ENCODE results near the gene CELF5. TPM values are rescaled to one million over a fixed set of nuclear protein-coding genes. Genes with fewer than 3 reads are reported as not detected.

Gene CELF5
- total and polyA plus RNA-seq, 10 of the 15 experiments (the other 5 are each of a cell fraction or from before 2014, with no cell fraction given), result 0.01 to 0.04 TPM; not detected in 8

DNA sequence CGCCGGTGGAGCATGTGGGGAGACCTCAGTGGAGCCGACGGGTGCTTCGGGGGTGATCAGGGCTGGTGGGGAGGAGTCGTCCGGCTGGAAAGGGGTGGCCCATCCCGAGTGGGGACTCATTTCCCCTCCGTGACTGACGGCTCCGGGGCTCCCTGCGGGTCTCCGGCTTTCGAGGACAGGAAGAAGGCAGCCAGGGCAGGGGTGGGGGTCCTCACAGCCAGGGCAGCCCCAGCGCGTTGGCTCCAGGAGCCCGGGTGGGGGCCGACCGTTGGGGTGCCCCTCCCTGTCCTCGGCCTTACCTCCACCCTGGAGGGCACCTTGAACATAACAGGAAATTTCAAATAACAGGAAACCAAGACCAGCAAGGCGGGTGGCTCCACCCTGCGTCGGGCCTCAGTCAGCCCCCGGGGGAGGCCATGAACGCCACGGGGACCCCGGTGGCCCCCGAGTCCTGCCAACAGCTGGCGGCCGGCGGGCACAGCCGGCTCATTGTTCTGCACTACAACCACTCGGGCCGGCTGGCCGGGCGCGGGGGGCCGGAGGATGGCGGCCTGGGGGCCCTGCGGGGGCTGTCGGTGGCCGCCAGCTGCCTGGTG is 46.0 kb upstream of the CELF5 start, which contains the start of gene S1PR4 (continued):
- TF ChIP-seq CBX3 (IDR thresholded peaks at IDR 0.05; ENCODE audit: borderline replicate concordance, low read depth) (no peak), TARDBP (IDR thresholded peaks at IDR 0.05; ENCODE audit: borderline replicate concordance) (no peak), POU2F2 (IDR thresholded peaks at IDR 0.05; ENCODE audit: borderline replicate concordance, low read depth, low read length) (peak; percentile 39; the same call in 1 of the 3 replicates), RB1 (IDR thresholded peaks at IDR 0.05; ENCODE audit: borderline replicate concordance) (no peak), FOXM1 (IDR thresholded peaks at IDR 0.05; ENCODE audit: low read depth, low read length) (no peak), IKZF1 (conservative IDR thresholded peaks at IDR 0.05) (peak; percentile 45; the same call in 1 of the 2 replicates), RFX5 (IDR thresholded peaks at IDR 0.05; ENCODE audit: low read depth, low read length) (no peak), EP300 (IDR thresholded peaks at IDR 0.05; ENCODE audit: borderline replicate concordance in 1 of 2, control insufficient read depth in 1 of 2, low read depth in 2 of 2, low read length in 2 of 2) (no peak), SIN3A (IDR thresholded peaks at IDR 0.05; ENCODE audit: low read depth, low read length) (no peak), KAT2A (conservative IDR thresholded peaks at IDR 0.05; ENCODE audit: control insufficient read depth, low read depth, low read length) (no peak), MEF2A (IDR thresholded peaks at IDR 0.05; ENCODE audit: insufficient read depth, low read depth, low read length) (no peak), PML (IDR thresholded peaks at IDR 0.05; ENCODE audit: low read length) (no peak; the same call in 1 of the 2 replicates), GATAD2B (conservative IDR thresholded peaks at IDR 0.05; ENCODE audit: low read depth) (peak; percentile 66), CHD2 (IDR thresholded peaks at IDR 0.05; ENCODE audit: borderline replicate concordance, low read depth, low read length) (no peak)
- TF ChIP-seq, protein P1, sequence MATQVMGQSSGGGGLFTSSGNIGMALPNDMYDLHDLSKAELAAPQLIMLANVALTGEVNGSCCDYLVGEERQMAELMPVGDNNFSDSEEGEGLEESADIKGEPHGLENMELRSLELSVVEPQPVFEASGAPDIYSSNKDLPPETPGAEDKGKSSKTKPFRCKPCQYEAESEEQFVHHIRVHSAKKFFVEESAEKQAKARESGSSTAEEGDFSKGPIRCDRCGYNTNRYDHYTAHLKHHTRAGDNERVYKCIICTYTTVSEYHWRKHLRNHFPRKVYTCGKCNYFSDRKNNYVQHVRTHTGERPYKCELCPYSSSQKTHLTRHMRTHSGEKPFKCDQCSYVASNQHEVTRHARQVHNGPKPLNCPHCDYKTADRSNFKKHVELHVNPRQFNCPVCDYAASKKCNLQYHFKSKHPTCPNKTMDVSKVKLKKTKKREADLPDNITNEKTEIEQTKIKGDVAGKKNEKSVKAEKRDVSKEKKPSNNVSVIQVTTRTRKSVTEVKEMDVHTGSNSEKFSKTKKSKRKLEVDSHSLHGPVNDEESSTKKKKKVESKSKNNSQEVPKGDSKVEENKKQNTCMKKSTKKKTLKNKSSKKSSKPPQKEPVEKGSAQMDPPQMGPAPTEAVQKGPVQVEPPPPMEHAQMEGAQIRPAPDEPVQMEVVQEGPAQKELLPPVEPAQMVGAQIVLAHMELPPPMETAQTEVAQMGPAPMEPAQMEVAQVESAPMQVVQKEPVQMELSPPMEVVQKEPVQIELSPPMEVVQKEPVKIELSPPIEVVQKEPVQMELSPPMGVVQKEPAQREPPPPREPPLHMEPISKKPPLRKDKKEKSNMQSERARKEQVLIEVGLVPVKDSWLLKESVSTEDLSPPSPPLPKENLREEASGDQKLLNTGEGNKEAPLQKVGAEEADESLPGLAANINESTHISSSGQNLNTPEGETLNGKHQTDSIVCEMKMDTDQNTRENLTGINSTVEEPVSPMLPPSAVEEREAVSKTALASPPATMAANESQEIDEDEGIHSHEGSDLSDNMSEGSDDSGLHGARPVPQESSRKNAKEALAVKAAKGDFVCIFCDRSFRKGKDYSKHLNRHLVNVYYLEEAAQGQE (IDR thresholded peaks at IDR 0.05; ENCODE audit: low read depth, low read length), result no peak
- TF ChIP-seq, protein P2, sequence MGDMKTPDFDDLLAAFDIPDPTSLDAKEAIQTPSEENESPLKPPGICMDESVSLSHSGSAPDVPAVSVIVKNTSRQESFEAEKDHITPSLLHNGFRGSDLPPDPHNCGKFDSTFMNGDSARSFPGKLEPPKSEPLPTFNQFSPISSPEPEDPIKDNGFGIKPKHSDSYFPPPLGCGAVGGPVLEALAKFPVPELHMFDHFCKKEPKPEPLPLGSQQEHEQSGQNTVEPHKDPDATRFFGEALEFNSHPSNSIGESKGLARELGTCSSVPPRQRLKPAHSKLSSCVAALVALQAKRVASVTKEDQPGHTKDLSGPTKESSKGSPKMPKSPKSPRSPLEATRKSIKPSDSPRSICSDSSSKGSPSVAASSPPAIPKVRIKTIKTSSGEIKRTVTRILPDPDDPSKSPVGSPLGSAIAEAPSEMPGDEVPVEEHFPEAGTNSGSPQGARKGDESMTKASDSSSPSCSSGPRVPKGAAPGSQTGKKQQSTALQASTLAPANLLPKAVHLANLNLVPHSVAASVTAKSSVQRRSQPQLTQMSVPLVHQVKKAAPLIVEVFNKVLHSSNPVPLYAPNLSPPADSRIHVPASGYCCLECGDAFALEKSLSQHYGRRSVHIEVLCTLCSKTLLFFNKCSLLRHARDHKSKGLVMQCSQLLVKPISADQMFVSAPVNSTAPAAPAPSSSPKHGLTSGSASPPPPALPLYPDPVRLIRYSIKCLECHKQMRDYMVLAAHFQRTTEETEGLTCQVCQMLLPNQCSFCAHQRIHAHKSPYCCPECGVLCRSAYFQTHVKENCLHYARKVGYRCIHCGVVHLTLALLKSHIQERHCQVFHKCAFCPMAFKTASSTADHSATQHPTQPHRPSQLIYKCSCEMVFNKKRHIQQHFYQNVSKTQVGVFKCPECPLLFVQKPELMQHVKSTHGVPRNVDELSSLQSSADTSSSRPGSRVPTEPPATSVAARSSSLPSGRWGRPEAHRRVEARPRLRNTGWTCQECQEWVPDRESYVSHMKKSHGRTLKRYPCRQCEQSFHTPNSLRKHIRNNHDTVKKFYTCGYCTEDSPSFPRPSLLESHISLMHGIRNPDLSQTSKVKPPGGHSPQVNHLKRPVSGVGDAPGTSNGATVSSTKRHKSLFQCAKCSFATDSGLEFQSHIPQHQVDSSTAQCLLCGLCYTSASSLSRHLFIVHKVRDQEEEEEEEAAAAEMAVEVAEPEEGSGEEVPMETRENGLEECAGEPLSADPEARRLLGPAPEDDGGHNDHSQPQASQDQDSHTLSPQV (IDR thresholded peaks at IDR 0.05), result no peak
- TF ChIP-seq, protein P3, sequence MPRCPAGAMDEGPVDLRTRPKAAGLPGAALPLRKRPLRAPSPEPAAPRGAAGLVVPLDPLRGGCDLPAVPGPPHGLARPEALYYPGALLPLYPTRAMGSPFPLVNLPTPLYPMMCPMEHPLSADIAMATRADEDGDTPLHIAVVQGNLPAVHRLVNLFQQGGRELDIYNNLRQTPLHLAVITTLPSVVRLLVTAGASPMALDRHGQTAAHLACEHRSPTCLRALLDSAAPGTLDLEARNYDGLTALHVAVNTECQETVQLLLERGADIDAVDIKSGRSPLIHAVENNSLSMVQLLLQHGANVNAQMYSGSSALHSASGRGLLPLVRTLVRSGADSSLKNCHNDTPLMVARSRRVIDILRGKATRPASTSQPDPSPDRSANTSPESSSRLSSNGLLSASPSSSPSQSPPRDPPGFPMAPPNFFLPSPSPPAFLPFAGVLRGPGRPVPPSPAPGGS (IDR thresholded peaks at IDR 0.05; ENCODE audit: borderline replicate concordance, insufficient read depth, low read depth, low read length, poor library complexity, severe bottlenecking), result no peak
- TF ChIP-seq, protein P4, sequence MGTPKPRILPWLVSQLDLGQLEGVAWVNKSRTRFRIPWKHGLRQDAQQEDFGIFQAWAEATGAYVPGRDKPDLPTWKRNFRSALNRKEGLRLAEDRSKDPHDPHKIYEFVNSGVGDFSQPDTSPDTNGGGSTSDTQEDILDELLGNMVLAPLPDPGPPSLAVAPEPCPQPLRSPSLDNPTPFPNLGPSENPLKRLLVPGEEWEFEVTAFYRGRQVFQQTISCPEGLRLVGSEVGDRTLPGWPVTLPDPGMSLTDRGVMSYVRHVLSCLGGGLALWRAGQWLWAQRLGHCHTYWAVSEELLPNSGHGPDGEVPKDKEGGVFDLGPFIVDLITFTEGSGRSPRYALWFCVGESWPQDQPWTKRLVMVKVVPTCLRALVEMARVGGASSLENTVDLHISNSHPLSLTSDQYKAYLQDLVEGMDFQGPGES (IDR thresholded peaks at IDR 0.05), result no peak
- TF ChIP-seq, protein P5, sequence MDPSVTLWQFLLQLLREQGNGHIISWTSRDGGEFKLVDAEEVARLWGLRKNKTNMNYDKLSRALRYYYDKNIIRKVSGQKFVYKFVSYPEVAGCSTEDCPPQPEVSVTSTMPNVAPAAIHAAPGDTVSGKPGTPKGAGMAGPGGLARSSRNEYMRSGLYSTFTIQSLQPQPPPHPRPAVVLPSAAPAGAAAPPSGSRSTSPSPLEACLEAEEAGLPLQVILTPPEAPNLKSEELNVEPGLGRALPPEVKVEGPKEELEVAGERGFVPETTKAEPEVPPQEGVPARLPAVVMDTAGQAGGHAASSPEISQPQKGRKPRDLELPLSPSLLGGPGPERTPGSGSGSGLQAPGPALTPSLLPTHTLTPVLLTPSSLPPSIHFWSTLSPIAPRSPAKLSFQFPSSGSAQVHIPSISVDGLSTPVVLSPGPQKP (IDR thresholded peaks at IDR 0.05; ENCODE audit: low read depth, low read length), result no peak
